ENCODE data around the gene ZFC3H1.

The ZFC3H1 gene

DNA sequence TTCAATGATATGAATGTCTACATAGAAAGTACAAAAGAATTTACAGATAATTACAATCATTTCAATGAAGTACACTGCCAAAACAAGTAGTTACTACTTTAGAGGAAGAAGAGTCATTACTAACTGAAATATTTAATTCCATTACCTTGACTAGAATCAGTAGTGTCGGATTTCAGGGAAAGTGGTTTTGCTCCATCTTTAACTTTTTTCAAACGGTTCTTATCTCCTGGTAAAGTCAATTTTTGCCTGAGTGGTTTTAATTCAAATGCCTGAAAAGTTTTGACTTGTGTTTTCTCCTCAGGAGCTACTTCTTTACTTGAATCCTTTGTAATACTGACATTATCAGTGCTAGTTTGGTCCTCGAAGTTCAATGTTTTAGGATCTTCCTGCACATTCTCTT lies 6.9 kb downstream of the ZFC3H1 start:
- peaks cover 14 to 86% of the 10 kb centered on the region in 2 experiments for H3K36me3 ChIP-seq (ENCODE audit: control insufficient read depth in 1 of 2, insufficient read depth in 2 of 2, low read depth in 1 of 2, low read length in 2 of 2)
- H2BK5ac ChIP-seq (ENCODE audit: low read depth, low read length, poor library complexity, severe bottlenecking): no peak overlapping the region
- no peak overlapping the region for H3K18ac ChIP-seq (ENCODE audit: low read depth in 1 of 2, low read length in 2 of 2)

DNA sequence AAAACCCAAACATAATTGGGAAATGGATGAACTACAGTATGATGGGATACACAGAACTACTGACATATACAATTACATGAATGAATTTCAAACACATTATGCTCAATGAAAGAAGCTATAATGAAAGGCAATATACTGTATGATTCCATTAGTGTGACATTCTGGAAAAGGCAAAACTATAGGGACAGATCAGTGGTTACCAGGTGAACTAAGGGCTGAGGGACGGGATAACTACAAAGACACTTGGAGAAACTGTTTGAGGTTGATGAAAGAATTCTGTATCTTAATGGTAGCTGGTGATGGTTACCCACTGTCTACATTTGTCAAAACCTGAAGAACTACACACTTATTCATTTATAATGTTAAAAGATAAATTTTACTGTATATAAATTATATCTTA lies 7.7 kb downstream of the ZFC3H1 start:
- H3K27ac ChIP-seq (ENCODE audit: low read length, poor library complexity, severe bottlenecking): no peak overlapping the region

More for the DNA sequence above, 6.9 kb downstream of the ZFC3H1 start:
- no peak overlapping the region for H2AFZ ChIP-seq (ENCODE audit: low read depth, low read length)
- H3K4ac ChIP-seq (ENCODE audit: low read depth in 1 of 2, low read length in 2 of 2): no peak overlapping the region
- 100% methylated on average over 3 of the region's 3 CpGs for WGBS
- H3K4me3 ChIP-seq (ENCODE audit: insufficient read depth in 1 of 2, low read depth in 1 of 2, low read length in 2 of 2): no peak overlapping the region
- no peak overlapping the region for H2AK5ac ChIP-seq (ENCODE audit: low read length, severe bottlenecking)
- H4K91ac ChIP-seq (ENCODE audit: low read length): no peak overlapping the region
- peaks cover 19% of the 10 kb centered on the region for H3K9me3 ChIP-seq (ENCODE audit: control insufficient read depth, low read length)
- H3K27ac ChIP-seq (ENCODE audit: low read length, poor library complexity, severe bottlenecking): no peak overlapping the region
- H3K23ac ChIP-seq (ENCODE audit: low read length in 2 of 2): no peak overlapping the region
- H3K4me2 ChIP-seq (ENCODE audit: low read length, poor library complexity, severe bottlenecking): no peak overlapping the region
- H3K27me3 ChIP-seq (ENCODE audit: control insufficient read depth in 1 of 2, insufficient read depth in 1 of 2, low read length in 2 of 2): no peaks in the 10 kb centered on the region
- H3K79me1 ChIP-seq (replicated peaks; ENCODE audit: low read length, poor library complexity, severe bottlenecking): no peaks in the 10 kb centered on the region
- no peak overlapping the region for H3K9ac ChIP-seq (ENCODE audit: low read length)
- H2BK120ac ChIP-seq (ENCODE audit: low read depth, low read length): no peak overlapping the region
- no peak overlapping the region for H2BK15ac ChIP-seq (ENCODE audit: low read depth, poor library complexity, severe bottlenecking)
- no peak overlapping the region for H2BK12ac ChIP-seq (ENCODE audit: low read length in 2 of 2)
- DNase-seq: no peak
- peaks cover 3% of the 10 kb centered on the region for H3K4me1 ChIP-seq (ENCODE audit: control insufficient read depth, insufficient read depth, low read depth, low read length)
- H3K14ac ChIP-seq (ENCODE audit: low read length in 2 of 2): no peak overlapping the region
- H4K8ac ChIP-seq (ENCODE audit: low read length): no peak overlapping the region

DNA sequence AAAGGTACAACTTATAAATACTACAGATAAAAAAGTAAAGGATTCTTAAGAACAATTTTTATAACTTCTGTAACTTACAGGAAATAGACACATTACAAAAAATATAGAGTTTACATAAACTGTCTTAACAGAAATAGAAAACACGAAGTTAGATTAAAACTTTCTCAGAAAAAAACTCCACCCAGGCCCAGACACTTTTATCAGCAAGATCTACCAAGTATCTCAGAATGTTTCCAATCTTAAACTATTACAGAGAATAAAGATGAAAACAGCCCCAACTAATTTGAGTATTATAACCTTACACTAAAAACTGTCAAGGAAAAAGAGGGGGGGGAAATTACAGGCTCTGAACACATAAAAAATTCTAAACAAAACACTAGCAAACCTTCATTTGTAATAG lies 8.2 kb downstream of the ZFC3H1 start:
- no peak overlapping the region for H2BK15ac ChIP-seq (ENCODE audit: low read depth, poor library complexity, severe bottlenecking)
- H2BK5ac ChIP-seq (ENCODE audit: low read depth, low read length, poor library complexity, severe bottlenecking): no peak overlapping the region
- H4K91ac ChIP-seq (ENCODE audit: low read length): no peak overlapping the region
- 100% methylated on average over 1 of the region's 1 CpG for WGBS
- H3K27ac ChIP-seq (ENCODE audit: low read length, poor library complexity, severe bottlenecking): no peak overlapping the region
- H4K8ac ChIP-seq (ENCODE audit: low read length): no peak overlapping the region
- peaks cover 19% of the 10 kb centered on the region for H3K9me3 ChIP-seq (ENCODE audit: control insufficient read depth, low read length)
- no peak overlapping the region for H3K14ac ChIP-seq (ENCODE audit: low read length in 2 of 2)
- H2AK5ac ChIP-seq (ENCODE audit: low read length, severe bottlenecking): no peak overlapping the region
- H3K4ac ChIP-seq (ENCODE audit: low read depth in 1 of 2, low read length in 2 of 2): no peak overlapping the region
- H3K4me1 ChIP-seq (ENCODE audit: control insufficient read depth, insufficient read depth, low read depth, low read length): no peaks in the 10 kb centered on the region
- H3K4me2 ChIP-seq (ENCODE audit: low read length, poor library complexity, severe bottlenecking): no peak overlapping the region
- H3K4me3 ChIP-seq (ENCODE audit: insufficient read depth in 1 of 2, low read depth in 1 of 2, low read length in 2 of 2): peak overlapping the region in 1 of 2 experiments; percentile 1
- H3K18ac ChIP-seq (ENCODE audit: low read depth in 1 of 2, low read length in 2 of 2): no peak overlapping the region
- H3K23ac ChIP-seq (ENCODE audit: low read length in 2 of 2): no peak overlapping the region
- no peak overlapping the region for H2BK120ac ChIP-seq (ENCODE audit: low read depth, low read length)
- H3K79me1 ChIP-seq (replicated peaks; ENCODE audit: low read length, poor library complexity, severe bottlenecking): no peaks in the 10 kb centered on the region
- no peak overlapping the region for H2BK12ac ChIP-seq (ENCODE audit: low read length in 2 of 2)
- no peaks in the 10 kb centered on the region for H3K27me3 ChIP-seq (ENCODE audit: control insufficient read depth in 1 of 2, insufficient read depth in 1 of 2, low read length in 2 of 2)
- no peak overlapping the region for H3K9ac ChIP-seq (ENCODE audit: low read length)
- DNase-seq: no peak
- no peak overlapping the region for H2AFZ ChIP-seq (ENCODE audit: low read depth, low read length)
- peaks cover 14 to 98% of the 10 kb centered on the region in 2 experiments for H3K36me3 ChIP-seq (ENCODE audit: control insufficient read depth in 1 of 2, insufficient read depth in 2 of 2, low read depth in 1 of 2, low read length in 2 of 2)

More for the DNA sequence above, 7.7 kb downstream of the ZFC3H1 start:
- Histone ChIP-seq H2BK15ac (ENCODE audit: low read depth, poor library complexity, severe bottlenecking) (no peak overlapping the region), H3K18ac (ENCODE audit: low read depth in 1 of 2, low read length in 2 of 2) (no peak overlapping the region), H3K27me3 (ENCODE audit: control insufficient read depth in 1 of 2, insufficient read depth in 1 of 2, low read length in 2 of 2) (no peaks in the 10 kb centered on the region), H3K4me2 (ENCODE audit: low read length, poor library complexity, severe bottlenecking) (no peak overlapping the region), H3K4me1 (ENCODE audit: control insufficient read depth, insufficient read depth, low read depth, low read length) (no peaks in the 10 kb centered on the region), H2AK5ac (ENCODE audit: low read length, severe bottlenecking) (no peak overlapping the region), H3K79me1 (replicated peaks; ENCODE audit: low read length, poor library complexity, severe bottlenecking) (no peaks in the 10 kb centered on the region), H3K36me3 (ENCODE audit: control insufficient read depth in 1 of 2, insufficient read depth in 2 of 2, low read depth in 1 of 2, low read length in 2 of 2) (peaks cover 14 to 94% of the 10 kb centered on the region in 2 experiments), H2AFZ (ENCODE audit: low read depth, low read length) (no peak overlapping the region), H2BK5ac (ENCODE audit: low read depth, low read length, poor library complexity, severe bottlenecking) (no peak overlapping the region), H2BK120ac (ENCODE audit: low read depth, low read length) (no peak overlapping the region), H3K4ac (ENCODE audit: low read depth in 1 of 2, low read length in 2 of 2) (no peak overlapping the region), H4K8ac (ENCODE audit: low read length) (no peak overlapping the region), H4K91ac (ENCODE audit: low read length) (no peak overlapping the region), H3K9ac (ENCODE audit: low read length) (no peak overlapping the region), H3K4me3 (ENCODE audit: insufficient read depth in 1 of 2, low read depth in 1 of 2, low read length in 2 of 2) (peak overlapping the region in 1 of 2 experiments; percentile 1), H3K23ac (ENCODE audit: low read length in 2 of 2) (no peak overlapping the region), H2BK12ac (ENCODE audit: low read length in 2 of 2) (no peak overlapping the region), H3K14ac (ENCODE audit: low read length in 2 of 2) (no peak overlapping the region), H3K9me3 (ENCODE audit: control insufficient read depth, low read length) (peaks cover 19% of the 10 kb centered on the region)
- DNase-seq: no peak
- WGBS: 100% methylated on average over 1 of the region's 1 CpG

DNA sequence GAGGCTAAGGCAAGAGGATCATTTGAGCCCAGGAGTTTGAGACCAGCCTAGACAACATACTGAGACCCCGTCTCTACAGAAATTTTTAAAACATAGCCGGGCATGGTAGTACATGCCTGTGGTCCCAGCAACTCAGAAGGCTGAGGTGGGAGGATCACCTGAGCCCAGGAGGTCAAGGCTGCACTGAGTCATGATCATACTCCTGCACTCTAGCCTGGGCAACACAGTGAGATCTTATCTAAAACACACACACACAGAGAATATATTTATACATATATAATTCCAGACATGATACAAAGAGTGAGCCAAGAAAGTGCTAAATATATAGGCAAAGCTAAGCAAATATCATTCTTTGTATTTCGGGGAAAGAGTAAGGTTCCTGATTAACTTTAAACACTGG lies 9.4 kb downstream of the ZFC3H1 start:
- Histone ChIP-seq H4K8ac (ENCODE audit: low read length) (no peak overlapping the region), H3K23ac (ENCODE audit: low read length in 2 of 2) (no peak overlapping the region), H3K4me2 (ENCODE audit: low read length, poor library complexity, severe bottlenecking) (no peak overlapping the region), H2BK5ac (ENCODE audit: low read depth, low read length, poor library complexity, severe bottlenecking) (no peak overlapping the region), H3K27me3 (ENCODE audit: control insufficient read depth in 1 of 2, insufficient read depth in 1 of 2, low read length in 2 of 2) (no peaks in the 10 kb centered on the region), H4K91ac (ENCODE audit: low read length) (no peak overlapping the region), H3K27ac (ENCODE audit: low read length, poor library complexity, severe bottlenecking) (no peak overlapping the region), H2BK15ac (ENCODE audit: low read depth, poor library complexity, severe bottlenecking) (no peak overlapping the region), H3K14ac (ENCODE audit: low read length in 2 of 2) (no peak overlapping the region), H2AFZ (ENCODE audit: low read depth, low read length) (no peak overlapping the region), H3K18ac (ENCODE audit: low read depth in 1 of 2, low read length in 2 of 2) (no peak overlapping the region), H3K36me3 (ENCODE audit: control insufficient read depth in 1 of 2, insufficient read depth in 2 of 2, low read depth in 1 of 2, low read length in 2 of 2) (peaks cover 19 to 97% of the 10 kb centered on the region in 2 experiments), H3K4me3 (ENCODE audit: insufficient read depth in 1 of 2, low read depth in 1 of 2, low read length in 2 of 2) (no peak overlapping the region), H3K79me1 (replicated peaks; ENCODE audit: low read length, poor library complexity, severe bottlenecking) (no peaks in the 10 kb centered on the region), H3K9me3 (ENCODE audit: control insufficient read depth, low read length) (peaks cover 19% of the 10 kb centered on the region), H3K4me1 (ENCODE audit: control insufficient read depth, insufficient read depth, low read depth, low read length) (no peaks in the 10 kb centered on the region), H2AK5ac (ENCODE audit: low read length, severe bottlenecking) (no peak overlapping the region), H2BK120ac (ENCODE audit: low read depth, low read length) (no peak overlapping the region), H3K9ac (ENCODE audit: low read length) (no peak overlapping the region), H2BK12ac (ENCODE audit: low read length in 2 of 2) (no peak overlapping the region), H3K4ac (ENCODE audit: low read depth in 1 of 2, low read length in 2 of 2) (no peak overlapping the region)
- DNase-seq: no peak
- 45% methylated on average over 2 of the region's 3 CpGs for WGBS

All from mesenchymal stem cell (in vitro differentiated cells and primary cell).